Measurements from ENCODE around the gene EXOSC5. TPM values are rescaled to one million over a fixed set of nuclear protein-coding genes. Genes with fewer than 3 reads are reported as not detected.

The EXOSC5 gene
- total RNA-seq, 1 experiment from 2014 or later, result 58.7 TPM

- Histone ChIP-seq H3K4me1 (ENCODE audit: insufficient read depth, low read length) (no peaks in the 10 kb centered on the region), H2AK5ac (ENCODE audit: insufficient read length, low read length) (no peak overlapping the region), H4K5ac (ENCODE audit: insufficient read length, low read depth, low read length) (no peak overlapping the region), H3K79me1 (ENCODE audit: insufficient read depth, low read depth, low read length, poor library complexity, severe bottlenecking) (no peaks in the 10 kb centered on the region), H3T11ph (ENCODE audit: low read length) (no peak overlapping the region), H3K56ac (ENCODE audit: insufficient read length, low read depth, low read length) (no peak overlapping the region), H3K4ac (ENCODE audit: low read depth, low read length) (no peak overlapping the region), H2BK12ac (ENCODE audit: insufficient read length, low read depth, low read length) (no peak overlapping the region), H2BK15ac (ENCODE audit: low read depth, low read length) (no peak overlapping the region), H4K20me1 (ENCODE audit: control insufficient read depth, insufficient read depth, insufficient read length) (peaks cover 2% of the 10 kb centered on the region), H4K8ac (replicated peaks; ENCODE audit: insufficient read length, low read depth, low read length) (no peak overlapping the region), H3K9me3 (ENCODE audit: control insufficient read depth, low read depth, low read length) (no peaks in the 10 kb centered on the region), H4K91ac (ENCODE audit: insufficient read length, low read depth, low read length) (no peak overlapping the region), H2BK20ac (ENCODE audit: low read depth, low read length, poor library complexity, severe bottlenecking) (no peak overlapping the region), H3K9ac (ENCODE audit: extremely low read depth, insufficient read length, low read length) (no peak overlapping the region), H3K79me2 (ENCODE audit: insufficient read depth, low read length) (no peaks in the 10 kb centered on the region), H2AFZ (ENCODE audit: low read length) (no peak overlapping the region), H3K18ac (ENCODE audit: insufficient read length, low read depth, low read length) (no peak overlapping the region), H2BK5ac (ENCODE audit: insufficient read length, low read length) (no peak overlapping the region), H3K23ac (ENCODE audit: insufficient read length, low read depth, low read length) (no peak overlapping the region), H3K27me3 (ENCODE audit: insufficient read depth, low read length) (no peaks in the 10 kb centered on the region), H3K14ac (ENCODE audit: insufficient read depth, low read length) (no peak overlapping the region), H2BK120ac (ENCODE audit: low read depth, low read length, poor library complexity, severe bottlenecking) (no peak overlapping the region), H3K27ac (ENCODE audit: insufficient read length, low read depth, low read length) (no peak overlapping the region), H3K23me2 (ENCODE audit: insufficient read length, low read depth, low read length, poor library complexity, severe bottlenecking) (peaks cover 11% of the 10 kb centered on the region), H3K4me2 (ENCODE audit: insufficient read depth, insufficient read length, low read length) (peak overlapping the region; percentile 80)
- TF ChIP-seq, protein P1, sequence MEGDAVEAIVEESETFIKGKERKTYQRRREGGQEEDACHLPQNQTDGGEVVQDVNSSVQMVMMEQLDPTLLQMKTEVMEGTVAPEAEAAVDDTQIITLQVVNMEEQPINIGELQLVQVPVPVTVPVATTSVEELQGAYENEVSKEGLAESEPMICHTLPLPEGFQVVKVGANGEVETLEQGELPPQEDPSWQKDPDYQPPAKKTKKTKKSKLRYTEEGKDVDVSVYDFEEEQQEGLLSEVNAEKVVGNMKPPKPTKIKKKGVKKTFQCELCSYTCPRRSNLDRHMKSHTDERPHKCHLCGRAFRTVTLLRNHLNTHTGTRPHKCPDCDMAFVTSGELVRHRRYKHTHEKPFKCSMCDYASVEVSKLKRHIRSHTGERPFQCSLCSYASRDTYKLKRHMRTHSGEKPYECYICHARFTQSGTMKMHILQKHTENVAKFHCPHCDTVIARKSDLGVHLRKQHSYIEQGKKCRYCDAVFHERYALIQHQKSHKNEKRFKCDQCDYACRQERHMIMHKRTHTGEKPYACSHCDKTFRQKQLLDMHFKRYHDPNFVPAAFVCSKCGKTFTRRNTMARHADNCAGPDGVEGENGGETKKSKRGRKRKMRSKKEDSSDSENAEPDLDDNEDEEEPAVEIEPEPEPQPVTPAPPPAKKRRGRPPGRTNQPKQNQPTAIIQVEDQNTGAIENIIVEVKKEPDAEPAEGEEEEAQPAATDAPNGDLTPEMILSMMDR (conservative IDR thresholded peaks at IDR 0.05), result no peak
- Mint-ChIP-seq H3K4me3 (peak overlapping the region in 1 of 2 experiments; percentile 84; a peak in 2 of 5 replicates), H3K4me1 (peaks cover 14 to 29% of the 10 kb centered on the region in 2 experiments), H3K27ac (no peak overlapping the region; a peak in 1 of 7 replicates), H3K27me3 (ENCODE audit: low read depth) (no peaks in the 10 kb centered on the region; the same call in 1 of the 2 replicates), H3K9me3 (no peaks in the 10 kb centered on the region), H3K36me3 (ENCODE audit: insufficient read depth in 1 of 3, low read depth in 3 of 3) (peaks cover 8 to 30% (median 27%) of the 10 kb centered on the region in 3 experiments; a peak in 6 of 7 replicates)
- DNase-seq, result no peak
- WGBS (ENCODE audit: extremely low coverage, insufficient read length, low lambda C conversion rate), result no CpG with 5 or more reads among the region's 36 CpGs
Observed at GRCh38 chr19:41426116-41426841, 29.1 kb upstream of the EXOSC5 start.
